ENCODE measurements around the gene CALR3. TPM values are rescaled to one million over a fixed set of nuclear protein-coding genes. Genes with fewer than 3 reads are reported as not detected.
A peak's percentile ranks its signal among the peaks of the same experiment; 100 is the strongest.

CALR3 gene
- total and polyA plus RNA-seq, 2 of the 13 experiments (the other 11 are each of a cell fraction or from before 2014, with no cell fraction given), result not detected

- TF ChIP-seq, protein P1, sequence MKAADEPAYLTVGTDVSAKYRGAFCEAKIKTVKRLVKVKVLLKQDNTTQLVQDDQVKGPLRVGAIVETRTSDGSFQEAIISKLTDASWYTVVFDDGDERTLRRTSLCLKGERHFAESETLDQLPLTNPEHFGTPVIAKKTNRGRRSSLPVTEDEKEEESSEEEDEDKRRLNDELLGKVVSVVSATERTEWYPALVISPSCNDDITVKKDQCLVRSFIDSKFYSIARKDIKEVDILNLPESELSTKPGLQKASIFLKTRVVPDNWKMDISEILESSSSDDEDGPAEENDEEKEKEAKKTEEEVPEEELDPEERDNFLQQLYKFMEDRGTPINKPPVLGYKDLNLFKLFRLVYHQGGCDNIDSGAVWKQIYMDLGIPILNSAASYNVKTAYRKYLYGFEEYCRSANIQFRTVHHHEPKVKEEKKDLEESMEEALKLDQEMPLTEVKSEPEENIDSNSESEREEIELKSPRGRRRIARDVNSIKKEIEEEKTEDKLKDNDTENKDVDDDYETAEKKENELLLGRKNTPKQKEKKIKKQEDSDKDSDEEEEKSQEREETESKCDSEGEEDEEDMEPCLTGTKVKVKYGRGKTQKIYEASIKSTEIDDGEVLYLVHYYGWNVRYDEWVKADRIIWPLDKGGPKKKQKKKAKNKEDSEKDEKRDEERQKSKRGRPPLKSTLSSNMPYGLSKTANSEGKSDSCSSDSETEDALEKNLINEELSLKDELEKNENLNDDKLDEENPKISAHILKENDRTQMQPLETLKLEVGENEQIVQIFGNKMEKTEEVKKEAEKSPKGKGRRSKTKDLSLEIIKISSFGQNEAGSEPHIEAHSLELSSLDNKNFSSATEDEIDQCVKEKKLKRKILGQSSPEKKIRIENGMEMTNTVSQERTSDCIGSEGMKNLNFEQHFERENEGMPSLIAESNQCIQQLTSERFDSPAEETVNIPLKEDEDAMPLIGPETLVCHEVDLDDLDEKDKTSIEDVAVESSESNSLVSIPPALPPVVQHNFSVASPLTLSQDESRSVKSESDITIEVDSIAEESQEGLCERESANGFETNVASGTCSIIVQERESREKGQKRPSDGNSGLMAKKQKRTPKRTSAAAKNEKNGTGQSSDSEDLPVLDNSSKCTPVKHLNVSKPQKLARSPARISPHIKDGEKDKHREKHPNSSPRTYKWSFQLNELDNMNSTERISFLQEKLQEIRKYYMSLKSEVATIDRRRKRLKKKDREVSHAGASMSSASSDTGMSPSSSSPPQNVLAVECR (CRISPR knock-in tag; IDR thresholded peaks at IDR 0.05; ENCODE audit: borderline replicate concordance), result 0 out of 2 replicates have a peak, but pooled peaks have one; percentile 1
- 0 out of 2 replicates have a peak, but pooled peaks have one; percentile 10 for TF ChIP-seq ZSCAN31 (CRISPR knock-in tag; IDR thresholded peaks at IDR 0.05; ENCODE audit: low read depth)
- peak; percentile 94 for TF ChIP-seq ZBTB40 (IDR thresholded peaks at IDR 0.05)
- peak; percentile 97 for TF ChIP-seq ZBTB40 (CRISPR knock-in tag; IDR thresholded peaks at IDR 0.05)
- TF ChIP-seq MED1 (CRISPR knock-in tag; IDR thresholded peaks at IDR 0.05), result no peak
Observed at GRCh38 chr19:16496613-16496983, 631 bp upstream of the CALR3 start (continued).
